BLaER1 treated with 17β-estradiol and CSF1 and Interleukin-3, amounts not matched to agents 10 nM and 100 nM (cell line): ENCODE measurements around the gene ITGAD.

Experiments used
- H3K27ac ChIP-seq, 11 experiments: shearing (Covaris generic); formaldehyde crosslinking; 2 replicates each; pipeline ENCODE4 v1.8.1; 2022
- H3K27me3 ChIP-seq, 11 experiments: shearing (Covaris generic); formaldehyde crosslinking; 2 replicates each; pipeline ENCODE4 v1.8.1; 2022
- H3K36me3 ChIP-seq, 11 experiments: shearing (Covaris generic); formaldehyde crosslinking; 2 replicates each; pipeline ENCODE4 v1.8.1; 2022
- H3K4me1 ChIP-seq, 10 experiments: shearing (Covaris generic); formaldehyde crosslinking; 2 replicates each; pipeline ENCODE4 v1.8.1; 2022
- H3K4me2 ChIP-seq, 11 experiments: shearing (Covaris generic); formaldehyde crosslinking; 2 replicates each; pipeline ENCODE4 v1.8.1; 2022
- H3K4me3 ChIP-seq, 10 experiments: shearing (Covaris generic); formaldehyde crosslinking; 2 replicates each; pipeline ENCODE4 v1.8.1; 2022
- H3K9ac ChIP-seq, 11 experiments: shearing (Covaris generic); formaldehyde crosslinking; 2 replicates each; pipeline ENCODE4 v1.8.1; 2022
- H3K9me3 ChIP-seq, 11 experiments: shearing (Covaris generic); formaldehyde crosslinking; replicated peaks in 1 of 11; 2 replicates each; pipeline ENCODE4 v1.8.1; 2022
- H4K20me1 ChIP-seq, 11 experiments: shearing (Covaris generic); formaldehyde crosslinking; 2 replicates each; pipeline ENCODE4 v1.8.1; 2022
- Cebpa-rat ChIP-seq, 11 experiments: shearing (Covaris generic); IDR thresholded peaks; 2 replicates each; pipeline ENCODE4 v1.8.1; 2022

Gene ITGAD

GRCh38 chr16:31471875-31472708 is 79.0 kb downstream of the ITGAD start, which contains the start of gene TGFB1I1:
TGFB1I1 (plus strand) TSS chr16:31472152; CDS start chr16:31472189, 37 bp downstream.
- peak within 1 kb of the TSS; percentile 54 to 74 (median 64) for H3K4me3 ChIP-seq
- TF ChIP-seq Cebpa-rat (IDR thresholded peaks at IDR 0.05): no peak
- H3K36me3 ChIP-seq: peaks cover 0 to 11% (median 0%) of the 10 kb centered on the region in 11 experiments; a peak in 4 of 22 replicates
- H3K27ac ChIP-seq: peak within 1 kb of the TSS; percentile 58 to 82 (median 73)
- no peaks in the 10 kb centered on the region; a peak in 1 of 22 replicates for H4K20me1 ChIP-seq
- no peaks in the 10 kb centered on the region for H3K27me3 ChIP-seq
- H3K9ac ChIP-seq: peak within 1 kb of the TSS; percentile 69 to 82 (median 78)
- H3K4me1 ChIP-seq: peaks cover 58 to 80% (median 76%) of the 10 kb centered on the region in 10 experiments
- H3K4me2 ChIP-seq: peak within 1 kb of the TSS; percentile 84 to 98 (median 91)
- H3K9me3 ChIP-seq: no peaks in the 10 kb centered on the region

DNA sequence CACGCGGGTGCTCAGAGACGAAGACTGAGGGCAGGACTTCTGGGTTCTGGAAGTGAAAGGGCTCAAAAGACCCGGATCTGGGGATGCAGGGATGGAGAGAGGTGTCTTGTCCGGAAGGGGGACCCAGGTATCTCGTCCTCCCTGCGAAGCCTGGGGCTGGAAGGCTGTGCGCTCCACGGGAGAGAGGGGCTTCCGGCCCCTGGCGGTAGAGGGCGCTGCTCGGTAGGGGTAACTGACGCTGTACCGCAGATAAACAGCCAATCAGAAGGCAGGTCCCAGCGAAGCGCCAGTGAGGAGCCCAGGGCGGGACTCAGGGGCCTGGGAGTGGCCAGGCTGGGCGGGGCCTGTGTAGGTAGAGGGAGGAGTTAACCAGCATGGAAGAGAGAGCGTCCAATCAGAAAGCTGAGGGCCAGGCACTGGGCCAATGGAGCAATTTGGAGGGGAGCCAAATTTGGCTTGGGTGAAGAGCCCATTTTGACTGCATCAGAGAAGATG is 79.6 kb downstream of the ITGAD start:
- peak overlapping the region; percentile 76 to 96 (median 91) for H3K4me2 ChIP-seq
- peaks cover 0 to 11% (median 0%) of the 10 kb centered on the region in 11 experiments; a peak in 4 of 22 replicates for H3K36me3 ChIP-seq
- no peaks in the 10 kb centered on the region for H3K27me3 ChIP-seq
- TF ChIP-seq Cebpa-rat (IDR thresholded peaks at IDR 0.05): no peak
- H4K20me1 ChIP-seq: no peaks in the 10 kb centered on the region
- H3K4me1 ChIP-seq: peaks cover 58 to 80% (median 75%) of the 10 kb centered on the region in 10 experiments
- peak overlapping the region; percentile 69 to 82 (median 78); a peak in 21 of 22 replicates for H3K9ac ChIP-seq
- peak overlapping the region; percentile 49 to 82 (median 73); a peak in 18 of 22 replicates for H3K27ac ChIP-seq
- H3K4me3 ChIP-seq: peak overlapping the region; percentile 54 to 74 (median 64)
- H3K9me3 ChIP-seq: no peaks in the 10 kb centered on the region

DNA sequence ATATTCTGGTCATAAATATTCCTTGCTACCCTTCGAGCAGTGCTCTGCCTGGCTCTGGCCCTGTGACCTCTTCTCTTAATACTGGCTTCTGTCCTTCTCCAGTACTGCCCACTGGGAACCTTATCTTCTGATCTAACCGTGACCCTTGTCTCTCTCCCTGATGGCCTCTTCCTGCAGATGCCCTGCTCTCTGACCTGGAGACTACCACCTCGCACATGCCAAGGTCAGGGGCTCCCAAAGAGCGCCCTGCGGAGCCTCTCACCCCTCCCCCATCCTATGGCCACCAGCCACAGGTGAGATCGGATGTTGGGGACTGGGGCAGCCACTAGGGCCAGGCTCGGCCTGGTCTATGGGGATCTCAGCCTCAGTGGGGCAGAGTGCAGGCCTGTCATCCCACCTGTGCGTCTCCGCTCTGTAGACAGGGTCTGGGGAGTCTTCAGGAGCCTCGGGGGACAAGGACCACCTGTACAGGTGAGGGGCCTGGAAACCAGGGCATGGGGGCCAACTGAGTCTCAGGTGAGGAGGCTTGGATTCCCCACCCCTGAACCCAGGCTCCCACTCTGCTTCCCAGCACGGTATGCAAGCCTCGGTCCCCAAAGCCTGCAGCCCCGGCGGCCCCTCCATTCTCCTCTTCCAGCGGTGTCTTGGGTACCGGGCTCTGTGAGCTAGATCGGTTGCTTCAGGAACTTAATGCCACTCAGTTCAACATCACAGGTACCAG is 80.3 kb downstream of the ITGAD start:
- TF ChIP-seq Cebpa-rat (IDR thresholded peaks at IDR 0.05): no peak
- no peaks in the 10 kb centered on the region for H3K27me3 ChIP-seq
- H3K9me3 ChIP-seq: no peaks in the 10 kb centered on the region
- H4K20me1 ChIP-seq: no peaks in the 10 kb centered on the region
- peaks cover 54 to 80% (median 74%) of the 10 kb centered on the region in 10 experiments for H3K4me1 ChIP-seq
- no peak overlapping the region for H3K9ac ChIP-seq
- peaks cover 0 to 11% (median 0%) of the 10 kb centered on the region in 11 experiments; a peak in 4 of 22 replicates for H3K36me3 ChIP-seq
- no peak overlapping the region; a peak in 1 of 20 replicates for H3K4me3 ChIP-seq
- no peak overlapping the region for H3K27ac ChIP-seq
- H3K4me2 ChIP-seq: peak overlapping the region; percentile 76 to 96 (median 91); a peak in 20 of 22 replicates

DNA sequence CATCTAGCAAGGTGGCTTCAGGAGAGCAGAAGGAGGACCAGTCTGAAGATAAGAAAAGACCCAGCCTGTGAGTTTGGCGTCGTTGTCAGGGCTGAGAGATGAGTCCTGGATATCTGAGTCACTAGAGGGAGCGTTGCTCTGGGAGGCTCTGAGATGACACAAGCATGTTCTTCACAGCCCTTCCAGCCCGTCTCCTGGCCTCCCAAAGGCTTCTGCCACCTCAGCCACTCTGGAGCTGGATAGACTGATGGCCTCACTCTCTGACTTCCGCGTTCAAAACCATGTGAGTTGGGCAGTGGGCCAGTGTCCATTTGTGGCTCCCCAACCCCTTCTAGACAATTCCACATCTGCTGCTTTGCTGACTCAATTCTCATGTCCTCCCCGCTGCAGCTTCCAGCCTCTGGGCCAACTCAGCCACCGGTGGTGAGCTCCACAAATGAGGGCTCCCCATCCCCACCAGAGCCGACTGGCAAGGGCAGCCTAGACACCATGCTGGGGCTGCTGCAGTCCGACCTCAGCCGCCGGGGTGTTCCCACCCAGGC is 81.1 kb downstream of the ITGAD start:
- Histone ChIP-seq H3K27ac (no peak overlapping the region), H3K9me3 (no peaks in the 10 kb centered on the region), H3K4me1 (peaks cover 52 to 73% (median 67%) of the 10 kb centered on the region in 10 experiments), H3K9ac (no peak overlapping the region), H3K36me3 (peaks cover 0 to 11% (median 0%) of the 10 kb centered on the region in 11 experiments; a peak in 4 of 22 replicates), H3K27me3 (no peaks in the 10 kb centered on the region), H3K4me2 (peak overlapping the region in 5 of 11 experiments; percentile 2 to 84 (median 16); a peak in 1 of 22 replicates), H4K20me1 (no peaks in the 10 kb centered on the region), H3K4me3 (no peak overlapping the region)
- no peak for TF ChIP-seq Cebpa-rat (IDR thresholded peaks at IDR 0.05)

DNA sequence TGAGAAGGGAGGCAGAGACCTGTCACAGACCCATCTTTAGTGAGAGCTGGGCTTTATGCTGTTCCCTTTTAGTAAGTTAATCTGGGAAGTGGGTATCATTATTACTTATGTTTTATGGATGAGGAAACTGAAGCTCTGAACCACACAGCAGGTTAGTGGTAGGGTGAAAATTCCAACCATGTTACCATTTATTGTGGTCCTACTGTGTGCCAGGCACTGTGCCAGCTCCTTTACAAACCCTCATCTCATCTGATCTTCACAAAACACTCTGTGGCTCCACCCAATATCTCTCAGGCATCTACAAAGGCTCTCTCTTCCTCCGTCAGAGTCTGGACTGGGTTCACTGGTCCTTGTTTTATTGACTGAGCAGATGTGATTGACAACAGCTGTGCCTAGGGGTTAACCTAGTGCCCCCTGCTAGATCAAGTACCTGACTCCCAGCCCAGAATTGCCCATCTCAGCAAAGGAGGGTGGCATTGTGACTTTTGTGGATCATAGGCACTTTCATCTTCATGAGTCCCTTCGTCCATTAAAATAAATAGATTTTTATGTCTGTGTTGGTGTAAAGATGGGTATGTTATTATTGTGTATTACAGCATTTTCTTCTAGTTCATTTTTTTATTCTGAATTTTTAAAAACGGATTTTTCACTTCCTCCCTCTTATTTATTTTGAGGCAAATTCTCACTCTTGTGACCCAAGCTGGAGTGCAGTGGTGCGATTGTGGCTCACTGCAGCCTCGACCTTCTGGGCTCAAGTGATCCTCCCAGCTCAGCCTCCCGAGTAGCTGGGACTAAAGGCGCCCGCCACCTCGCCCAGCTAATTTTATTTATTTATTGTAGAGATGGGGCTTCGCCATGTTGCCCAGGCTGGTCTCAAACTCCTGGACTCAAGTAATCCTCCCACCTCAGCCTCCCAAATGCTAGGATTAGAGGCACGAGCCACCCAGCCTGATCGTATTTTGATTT is 81.9 kb downstream of the ITGAD start:
- no peak overlapping the region for H3K27ac ChIP-seq
- H3K9ac ChIP-seq: no peak overlapping the region
- H3K4me3 ChIP-seq: no peak overlapping the region
- no peak for TF ChIP-seq Cebpa-rat (IDR thresholded peaks at IDR 0.05)
- H3K27me3 ChIP-seq: no peaks in the 10 kb centered on the region
- H3K9me3 ChIP-seq: no peaks in the 10 kb centered on the region
- peaks cover 52 to 75% (median 65%) of the 10 kb centered on the region in 10 experiments for H3K4me1 ChIP-seq
- H4K20me1 ChIP-seq: no peaks in the 10 kb centered on the region
- peaks cover 0 to 11% (median 0%) of the 10 kb centered on the region in 11 experiments; a peak in 4 of 22 replicates for H3K36me3 ChIP-seq
- peak overlapping the region in 8 of 11 experiments; percentile 2 to 100 (median 97); a peak in 6 of 22 replicates for H3K4me2 ChIP-seq

DNA sequence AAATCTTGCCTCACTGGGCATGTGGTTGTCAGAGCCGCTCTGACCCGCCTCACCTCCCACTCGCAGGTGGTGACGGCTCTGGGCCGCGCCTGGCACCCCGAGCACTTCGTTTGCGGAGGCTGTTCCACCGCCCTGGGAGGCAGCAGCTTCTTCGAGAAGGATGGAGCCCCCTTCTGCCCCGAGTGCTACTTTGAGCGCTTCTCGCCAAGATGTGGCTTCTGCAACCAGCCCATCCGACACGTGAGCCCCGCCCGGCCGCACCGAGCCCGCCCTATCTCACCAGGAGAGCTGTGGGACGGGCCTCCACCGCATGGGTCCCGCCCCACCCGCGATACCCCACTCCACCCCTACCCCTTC is 82.8 kb downstream of the ITGAD start:
- Histone ChIP-seq H3K4me3 (peak overlapping the region in 5 of 10 experiments; percentile 58 to 72 (median 67); a peak in 6 of 20 replicates), H3K4me2 (peak overlapping the region; percentile 73 to 100 (median 97); a peak in 21 of 22 replicates), H3K36me3 (peaks cover 0 to 11% (median 0%) of the 10 kb centered on the region in 11 experiments; a peak in 4 of 22 replicates), H3K4me1 (peaks cover 51 to 72% (median 63%) of the 10 kb centered on the region in 10 experiments), H3K9ac (peak overlapping the region in 5 of 11 experiments; percentile 76 to 83 (median 79); a peak in 6 of 22 replicates), H3K27me3 (no peaks in the 10 kb centered on the region), H4K20me1 (no peaks in the 10 kb centered on the region), H3K27ac (peak overlapping the region in 5 of 11 experiments; percentile 63 to 82 (median 79); a peak in 6 of 22 replicates), H3K9me3 (no peaks in the 10 kb centered on the region)
- TF ChIP-seq Cebpa-rat (IDR thresholded peaks at IDR 0.05): no peak
